Activated CD4-positive, alpha-beta T cell treated with anti-CD3 and anti-CD28 coated beads, Interleukin-2, Interleukin-6, amounts not matched to agents 100 ng/mL and 50 ng/mL, durations not matched to agents 16 hours and 8 hours (primary cell): ENCODE results near the gene SLC9B1.
"Not testable (repeated sequence)": the region's sequence is repeated elsewhere in the genome, so short reads cannot be mapped to it uniquely, and the experiment has no call there.

ENCODE experiments used
- DNase-seq: peaks from one replicate; pipeline ENCODE4 v3.0.0-alpha.2; 2020

Gene SLC9B1

GRCh38 chr4:103011378-103012025, 8.0 kb downstream of the SLC9B1 start:
- no peak for DNase-seq

GRCh38 chr4:103010804-103011203, 8.7 kb downstream of the SLC9B1 start:
- no peak for DNase-seq

- peak; percentile 65 for DNase-seq
Observed at GRCh38 chr4:103008875-103009729, 10.4 kb downstream of the SLC9B1 start.

GRCh38 chr4:103002551-103002950, 17.0 kb downstream of the SLC9B1 start:
- DNase-seq, result no peak

- DNase-seq, result no peak
Observed at GRCh38 chr4:102994803-102995202, 24.7 kb downstream of the SLC9B1 start.

GRCh38 chr4:102993985-102994384, 25.5 kb downstream of the SLC9B1 start:
- DNase-seq, result not testable (repeated sequence)

- peak; percentile 10 for DNase-seq
Observed at GRCh38 chr4:102988429-102989020, 31.0 kb downstream of the SLC9B1 start.

- no peak for DNase-seq
Observed at GRCh38 chr4:102981005-102981404, 38.5 kb downstream of the SLC9B1 start.

GRCh38 chr4:102961813-102962212, 57.7 kb downstream of the SLC9B1 start:
- not testable (repeated sequence) for DNase-seq

GRCh38 chr4:102959496-102959895, 60.0 kb downstream of the SLC9B1 start:
- no peak for DNase-seq

GRCh38 chr4:102945066-102945465, 74.4 kb downstream of the SLC9B1 start:
- DNase-seq, result no peak

GRCh38 chr4:102938063-102938462, 81.4 kb downstream of the SLC9B1 start:
- DNase-seq, result not testable (repeated sequence)

GRCh38 chr4:102935716-102936115, 83.8 kb downstream of the SLC9B1 start:
- DNase-seq, result no peak

GRCh38 chr4:102919697-102920096, 99.8 kb downstream of the SLC9B1 start:
- DNase-seq, result not testable (repeated sequence)

- no peak for DNase-seq
Observed at GRCh38 chr4:102918859-102919258, 100.6 kb downstream of the SLC9B1 start.

GRCh38 chr4:102901804-102902203, 117.7 kb downstream of the SLC9B1 start:
- DNase-seq, result peak; percentile 8

- not testable (repeated sequence) for DNase-seq
Observed at GRCh38 chr4:102897610-102898009, 121.9 kb downstream of the SLC9B1 start.

- DNase-seq, result not testable (repeated sequence)
Observed at GRCh38 chr4:102896547-102896946, 123.0 kb downstream of the SLC9B1 start.

GRCh38 chr4:102889866-102890265, 129.6 kb downstream of the SLC9B1 start:
- DNase-seq, result not testable (repeated sequence)

GRCh38 chr4:102888570-102888969, 130.9 kb downstream of the SLC9B1 start:
- not testable (repeated sequence) for DNase-seq

- no peak for DNase-seq
Observed at GRCh38 chr4:102883278-102883677, 136.2 kb downstream of the SLC9B1 start.

GRCh38 chr4:102881343-102881742, 138.2 kb downstream of the SLC9B1 start:
- DNase-seq, result no peak

- no peak for DNase-seq
Observed at GRCh38 chr4:102878901-102879300, 140.6 kb downstream of the SLC9B1 start.

GRCh38 chr4:102878349-102878748, 141.2 kb downstream of the SLC9B1 start:
- not testable (repeated sequence) for DNase-seq
